Epithelial cell of prostate (primary cell): ENCODE measurements around the gene TEDC2.
A peak's percentile ranks its signal among the peaks of the same experiment; 100 is the strongest.
"Not testable (repeated sequence)": the region's sequence is repeated elsewhere in the genome, so short reads cannot be mapped to it uniquely, and the experiment has no call there.

ENCODE experiments used
- DNase-seq: peaks from one replicate; pipeline ENCODE4 v3.0.0-alpha.2; 2011; ENCODE audit warnings: low read depth, low spot score
- H3K27ac ChIP-seq: fragments of 450-650 bp; 2 replicates; pipeline ENCODE4 v1.5.1; 2017; ENCODE audit warnings: mild to moderate bottlenecking

Gene TEDC2

GRCh38 chr16:2473999-2474876 lies 14.3 kb downstream of the TEDC2 start:
- H3K27ac ChIP-seq, result peak overlapping the region; percentile 45
- no peak for DNase-seq

GRCh38 chr16:2474877-2475412 lies 15.0 kb downstream of the TEDC2 start, which contains the start of gene TBC1D24:
TBC1D24 (plus strand) TSS chr16:2475127; CDS start chr16:2496149, 21,022 bp downstream.
- DNase-seq, result no peak
- peak within 1 kb of the TSS; percentile 45 for H3K27ac ChIP-seq

GRCh38 chr16:2475413-2476344 lies 15.8 kb downstream of the TEDC2 start:
- no peak overlapping the region for H3K27ac ChIP-seq
- DNase-seq, result no peak

GRCh38 chr16:2476345-2476720 lies 16.4 kb downstream of the TEDC2 start:
- no peak for DNase-seq

GRCh38 chr16:2476741-2477140 lies 16.8 kb downstream of the TEDC2 start:
- no peak for DNase-seq
- no peak overlapping the region for H3K27ac ChIP-seq

More at GRCh38 chr16:2476345-2476720, 16.4 kb downstream of the TEDC2 start:
- no peak overlapping the region for H3K27ac ChIP-seq

- no peak overlapping the region for H3K27ac ChIP-seq
- DNase-seq, result no peak
Observed at GRCh38 chr16:2477327-2477726, 17.4 kb downstream of the TEDC2 start.

GRCh38 chr16:2478279-2478678 lies 18.4 kb downstream of the TEDC2 start:
- no peak for DNase-seq
- H3K27ac ChIP-seq, result no peak overlapping the region

GRCh38 chr16:2479996-2480395 lies 20.1 kb downstream of the TEDC2 start:
- not testable (repeated sequence) for DNase-seq, H3K27ac ChIP-seq

- no peak overlapping the region for H3K27ac ChIP-seq
- no peak for DNase-seq
Observed at GRCh38 chr16:2480948-2481347, 21.0 kb downstream of the TEDC2 start.

- H3K27ac ChIP-seq, result no peak overlapping the region
- DNase-seq, result no peak
Observed at GRCh38 chr16:2481676-2482075, 21.8 kb downstream of the TEDC2 start.

- DNase-seq, result no peak
- H3K27ac ChIP-seq, result no peak overlapping the region
Observed at GRCh38 chr16:2482249-2482648, 22.3 kb downstream of the TEDC2 start.

GRCh38 chr16:2482708-2483534 lies 23.0 kb downstream of the TEDC2 start:
- no peak overlapping the region for H3K27ac ChIP-seq
- DNase-seq, result no peak

GRCh38 chr16:2483939-2484897 lies 24.3 kb downstream of the TEDC2 start:
- DNase-seq, result no peak
- H3K27ac ChIP-seq, result no peak overlapping the region

GRCh38 chr16:2484898-2485508 lies 25.1 kb downstream of the TEDC2 start:
- no peak for DNase-seq
- H3K27ac ChIP-seq, result no peak overlapping the region

GRCh38 chr16:2485811-2486507 lies 26.1 kb downstream of the TEDC2 start:
- no peak overlapping the region for H3K27ac ChIP-seq
- DNase-seq, result no peak

- DNase-seq, result no peak
- H3K27ac ChIP-seq, result no peak overlapping the region
Observed at GRCh38 chr16:2486645-2487516, 27.0 kb downstream of the TEDC2 start.

- H3K27ac ChIP-seq, result no peak overlapping the region
- no peak for DNase-seq
Observed at GRCh38 chr16:2487517-2487842, 27.6 kb downstream of the TEDC2 start.
